RWPE2 (cell line): ENCODE results near the gene KCNMA1.
A peak's percentile ranks its signal among the peaks of the same experiment; 100 is the strongest.

Experiments
- ATAC-seq: fragments of 200-7000 bp; cut with Tn5 transposase; 3 replicates; pipeline ENCODE4 v1.9.1; 2021; ENCODE audit warnings: low read depth
- DNase-seq: peaks from one replicate; pipeline ENCODE4 v3.0.0-alpha.2; 2020; ENCODE audit warnings: low spot score
- H3K27ac ChIP-seq: fragments of 450-650 bp; 2 replicates; pipeline ENCODE4 v1.5.1; 2017; ENCODE audit warnings: mild to moderate bottlenecking; ENCODE audit not compliant: poor library complexity, severe bottlenecking
- H3K27me3 ChIP-seq: fragments of 250-450 bp; sonication (Bioruptor Pico); 2 replicates; pipeline ENCODE4 v1.5.1; 2021; ENCODE audit warnings: mild to moderate bottlenecking, moderate library complexity; ENCODE audit not compliant: insufficient read depth, poor library complexity, severe bottlenecking
- H3K36me3 ChIP-seq: fragments of 250-450 bp; sonication (Bioruptor Pico); 2 replicates; pipeline ENCODE4 v1.5.1; 2020; ENCODE audit warnings: low read depth, mild to moderate bottlenecking, moderate library complexity
- H3K4me1 ChIP-seq: fragments of 250-450 bp; sonication (Bioruptor Pico); 2 replicates; pipeline ENCODE4 v1.5.1; 2021; ENCODE audit warnings: mild to moderate bottlenecking, moderate library complexity; ENCODE audit not compliant: insufficient read depth, poor library complexity, severe bottlenecking
- H3K4me3 ChIP-seq: fragments of 250-450 bp; sonication (Bioruptor Pico); 2 replicates; pipeline ENCODE4 v1.5.1; 2021; ENCODE audit warnings: mild to moderate bottlenecking, moderate library complexity; ENCODE audit not compliant: severe bottlenecking
- H3K9me3 ChIP-seq: fragments of 250-450 bp; sonication (Bioruptor Pico); 2 replicates; pipeline ENCODE4 v1.5.1; 2021; ENCODE audit warnings: mild to moderate bottlenecking, moderate library complexity; ENCODE audit not compliant: severe bottlenecking
- CTCF ChIP-seq: fragments of 450-650 bp; IDR thresholded peaks from one replicate; pipeline ENCODE4 v1.5.1; 2017; ENCODE audit warnings: mild to moderate bottlenecking, moderate library complexity; ENCODE audit not compliant: poor library complexity, severe bottlenecking

Gene KCNMA1

GRCh38 chr10:77357611-77358310, 279.8 kb downstream of the KCNMA1 start:
- peaks cover 25% of the 10 kb centered on the region for H3K4me1 ChIP-seq
- H3K4me3 ChIP-seq: no peak overlapping the region
- peak overlapping the region; percentile 71 for H3K27ac ChIP-seq
- H3K9me3 ChIP-seq: no peaks in the 10 kb centered on the region
- TF ChIP-seq CTCF: no peak
- H3K36me3 ChIP-seq: no peaks in the 10 kb centered on the region
- no peaks in the 10 kb centered on the region for H3K27me3 ChIP-seq
- ATAC-seq: peak; percentile 58; the same call in 2 of the 3 replicates
- no peak for DNase-seq

GRCh38 chr10:77357185-77357584, 280.4 kb downstream of the KCNMA1 start:
- TF ChIP-seq CTCF: no peak
- DNase-seq (no peak), ATAC-seq (no peak)
- Histone ChIP-seq H3K36me3 (no peaks in the 10 kb centered on the region), H3K9me3 (no peaks in the 10 kb centered on the region), H3K4me3 (no peak overlapping the region), H3K27ac (peak overlapping the region; percentile 71), H3K4me1 (peaks cover 25% of the 10 kb centered on the region), H3K27me3 (no peaks in the 10 kb centered on the region)

- peak; percentile 94 for ATAC-seq
- Histone ChIP-seq H3K36me3 (no peaks in the 10 kb centered on the region), H3K27me3 (no peaks in the 10 kb centered on the region), H3K4me1 (peaks cover 35% of the 10 kb centered on the region), H3K4me3 (no peak overlapping the region), H3K27ac (peak overlapping the region; percentile 71), H3K9me3 (no peaks in the 10 kb centered on the region)
- no peak for DNase-seq
- TF ChIP-seq CTCF: no peak
Observed at GRCh38 chr10:77355844-77356243, 281.8 kb downstream of the KCNMA1 start.

- no peaks in the 10 kb centered on the region for H3K36me3 ChIP-seq
Observed at GRCh38 chr10:77351386-77351785, 286.2 kb downstream of the KCNMA1 start.

More at GRCh38 chr10:77351386-77351785, 286.2 kb downstream of the KCNMA1 start:
- DNase-seq: no peak
- peak overlapping the region; percentile 74 for H3K27ac ChIP-seq
- no peaks in the 10 kb centered on the region for H3K9me3 ChIP-seq
- no peak for ATAC-seq
- no peak for TF ChIP-seq CTCF
- H3K4me3 ChIP-seq: no peak overlapping the region
- H3K4me1 ChIP-seq: peaks cover 26% of the 10 kb centered on the region
- H3K27me3 ChIP-seq: no peaks in the 10 kb centered on the region
